Spleen (tissue), 7 donors: ENCODE measurements around the gene PLA2G6.

Source experiments
- POLR2A ChIP-seq, 3 donors: fragments of 450-650 bp; IDR thresholded peaks; one replicate each; pipeline ENCODE4 v1.5.1; 2017; ENCODE audit warnings: antibody characterized with exemption in 3 of 3, mild to moderate bottlenecking in 1 of 3
- TF ChIP-seq, protein P1 (sequence below), 11 experiments: fragments of 200-600 bp in 7 of 11; fragments of 450-650 bp in 4 of 11; sonication (generic) in 4 of 11; IDR thresholded peaks in 8 of 11; conservative IDR thresholded peaks in 3 of 11; 1 replicate in 7 of 11; 2 replicates in 4 of 11; pipeline versions ENCODE4 v1.4.0 to v1.8.0; 2016 to 2021; ENCODE audit warnings: antibody characterized with exemption in 11 of 11, inconsistent platforms in 4 of 11, mild to moderate bottlenecking in 1 of 11
- donor health status: DM: no; HTN: no; CAD: no; lungs with moderate emphysema.
- donor health status: DM: no; HTN: no; CAD: no.
- donor health status: DM: no; HTN: no; CAD: no.

DNA sequence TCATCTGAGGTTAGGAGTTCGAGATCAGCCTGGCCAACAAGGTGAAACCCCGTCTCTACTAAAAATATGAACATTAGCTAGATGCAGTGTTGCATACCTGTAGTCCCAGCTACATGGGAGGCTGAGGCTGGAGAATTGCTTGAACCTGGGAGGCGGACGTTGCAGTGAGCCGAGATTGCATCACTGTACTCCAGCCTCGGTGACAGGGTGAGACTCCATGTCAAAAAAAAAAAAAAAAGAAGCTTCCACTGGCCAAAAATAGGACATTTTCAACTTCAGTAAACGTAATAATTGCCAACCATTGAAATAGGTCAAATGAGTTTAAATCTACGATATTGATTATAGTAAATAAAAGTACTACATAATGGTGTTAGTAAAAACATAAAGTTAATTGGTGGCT lies 78.0 kb downstream of the PLA2G6 start:
- TF ChIP-seq, protein P1, sequence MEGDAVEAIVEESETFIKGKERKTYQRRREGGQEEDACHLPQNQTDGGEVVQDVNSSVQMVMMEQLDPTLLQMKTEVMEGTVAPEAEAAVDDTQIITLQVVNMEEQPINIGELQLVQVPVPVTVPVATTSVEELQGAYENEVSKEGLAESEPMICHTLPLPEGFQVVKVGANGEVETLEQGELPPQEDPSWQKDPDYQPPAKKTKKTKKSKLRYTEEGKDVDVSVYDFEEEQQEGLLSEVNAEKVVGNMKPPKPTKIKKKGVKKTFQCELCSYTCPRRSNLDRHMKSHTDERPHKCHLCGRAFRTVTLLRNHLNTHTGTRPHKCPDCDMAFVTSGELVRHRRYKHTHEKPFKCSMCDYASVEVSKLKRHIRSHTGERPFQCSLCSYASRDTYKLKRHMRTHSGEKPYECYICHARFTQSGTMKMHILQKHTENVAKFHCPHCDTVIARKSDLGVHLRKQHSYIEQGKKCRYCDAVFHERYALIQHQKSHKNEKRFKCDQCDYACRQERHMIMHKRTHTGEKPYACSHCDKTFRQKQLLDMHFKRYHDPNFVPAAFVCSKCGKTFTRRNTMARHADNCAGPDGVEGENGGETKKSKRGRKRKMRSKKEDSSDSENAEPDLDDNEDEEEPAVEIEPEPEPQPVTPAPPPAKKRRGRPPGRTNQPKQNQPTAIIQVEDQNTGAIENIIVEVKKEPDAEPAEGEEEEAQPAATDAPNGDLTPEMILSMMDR (IDR thresholded peaks at IDR 0.05 in 8 of 11, conservative IDR thresholded peaks at IDR 0.05 in 3 of 11) = no peak
- no peak for TF ChIP-seq POLR2A (IDR thresholded peaks at IDR 0.05)
